ENCODE results near the gene UBE4B. TPM values are rescaled to one million over a fixed set of nuclear protein-coding genes. Genes with fewer than 3 reads are reported as not detected.

The UBE4B gene
- total RNA-seq (2022) (40.2 and 40.3 TPM in 2 replicates), Bru-seq, nascent RNA (percentile 69 among the genes with signal in this experiment), BruChase-seq, experiment 1, labeled RNA remaining after a 2-hour chase (percentile 71 among the genes with signal in this experiment), BruChase-seq, experiment 2, labeled RNA remaining after a 6-hour chase (percentile 78 among the genes with signal in this experiment)
- long read RNA-seq, full-length matches to known transcripts = 9 of 20 reads
- long read RNA-seq, partial matches to known transcripts = 7 of 20 reads
- long read RNA-seq, other reads (novel, unspliced or antisense) = 4 of 20 reads

DNA sequence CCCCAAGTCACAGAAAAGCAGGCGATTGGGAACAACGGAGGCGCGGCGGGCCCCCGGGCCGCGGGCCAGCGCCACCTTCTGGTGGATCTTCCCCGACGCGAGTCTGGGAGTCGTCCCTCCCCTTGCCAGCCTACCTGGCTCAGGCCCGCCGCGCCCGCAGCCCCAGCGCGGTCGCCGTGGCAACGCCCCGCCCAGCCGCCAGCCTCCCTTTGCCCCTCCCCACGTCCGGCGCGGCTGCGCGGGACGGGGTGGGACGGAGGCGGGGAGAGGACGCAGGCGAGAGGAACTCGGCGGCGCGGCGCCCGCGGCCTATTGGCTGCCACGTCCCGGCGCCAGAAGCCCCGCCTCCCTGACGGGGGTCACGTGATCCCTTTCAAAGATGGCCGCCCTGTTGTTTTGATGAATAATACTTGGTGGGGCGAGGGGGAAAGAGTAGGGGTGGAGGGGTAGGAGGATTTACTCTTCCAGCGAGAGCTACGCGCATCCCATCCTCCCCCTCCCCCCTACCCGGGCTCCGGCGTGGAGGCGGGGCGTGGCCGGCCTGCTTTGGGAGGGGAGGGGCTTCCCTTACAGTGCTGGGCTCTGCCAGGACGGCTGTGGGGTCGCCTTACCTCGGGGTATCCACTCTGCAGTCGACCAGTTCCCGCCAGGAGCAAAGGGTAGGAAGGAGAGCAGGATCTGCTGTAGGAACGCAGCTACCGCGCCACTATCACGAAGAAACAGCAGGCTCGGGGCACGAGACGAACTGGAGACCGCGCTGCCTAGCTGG, at the start of gene UBE4B:
Gene UBE4B (plus strand): TSS at position 369 of the 769 bp plus-strand sequence. CDS start 713 bp downstream, outside the sequence.
- ChIA-PET CTCF (interaction anchor here (0.8 kb wide), 1 partner anchor 83 kb away, joined by 3 read pairs; no protein-coding TSS in a partner anchor), POLR2A (interaction anchor here (1.6 kb wide), 1 partner anchor 89 kb away, joined by 6 read pairs; the partner anchor contains the start of genes LZIC and NMNAT1)
- Mint-ChIP-seq H3K36me3 (ENCODE audit: insufficient read depth, unreplicated experiment) (peaks cover 12% of the 10 kb centered on the region), H3K4me3 (ENCODE audit: unreplicated experiment) (peak within 1 kb of the TSS; percentile 98), H3K4me1 (ENCODE audit: low read depth, unreplicated experiment) (peaks cover 14% of the 10 kb centered on the region), H3K27me3 (ENCODE audit: insufficient read depth, unreplicated experiment) (no peaks in the 10 kb centered on the region), H3K27ac (ENCODE audit: unreplicated experiment) (peak within 1 kb of the TSS; percentile 96), H3K9me3 (ENCODE audit: unreplicated experiment) (no peaks in the 10 kb centered on the region)
- intact Hi-C loops (cut with micrococcal nuclease; ENCODE audit: unreplicated experiment) = loop anchor here (1.0 to 5.0 kb wide), 3 partner anchors 35 to 89 kb away; partner anchors contain the start of genes LZIC, NMNAT1 and RBP7
- peak; percentile 96 to 98 for DNase-seq
- TSS peak; percentile 75 for BruUV-seq (replicated peaks)
- no peaks in the 10 kb centered on the region for H3K9me3 ChIP-seq
- peak within 1 kb of the TSS; percentile 78 for H3K4me3 ChIP-seq (ENCODE audit: low read depth, low read length)
- TF ChIP-seq, protein P1, sequence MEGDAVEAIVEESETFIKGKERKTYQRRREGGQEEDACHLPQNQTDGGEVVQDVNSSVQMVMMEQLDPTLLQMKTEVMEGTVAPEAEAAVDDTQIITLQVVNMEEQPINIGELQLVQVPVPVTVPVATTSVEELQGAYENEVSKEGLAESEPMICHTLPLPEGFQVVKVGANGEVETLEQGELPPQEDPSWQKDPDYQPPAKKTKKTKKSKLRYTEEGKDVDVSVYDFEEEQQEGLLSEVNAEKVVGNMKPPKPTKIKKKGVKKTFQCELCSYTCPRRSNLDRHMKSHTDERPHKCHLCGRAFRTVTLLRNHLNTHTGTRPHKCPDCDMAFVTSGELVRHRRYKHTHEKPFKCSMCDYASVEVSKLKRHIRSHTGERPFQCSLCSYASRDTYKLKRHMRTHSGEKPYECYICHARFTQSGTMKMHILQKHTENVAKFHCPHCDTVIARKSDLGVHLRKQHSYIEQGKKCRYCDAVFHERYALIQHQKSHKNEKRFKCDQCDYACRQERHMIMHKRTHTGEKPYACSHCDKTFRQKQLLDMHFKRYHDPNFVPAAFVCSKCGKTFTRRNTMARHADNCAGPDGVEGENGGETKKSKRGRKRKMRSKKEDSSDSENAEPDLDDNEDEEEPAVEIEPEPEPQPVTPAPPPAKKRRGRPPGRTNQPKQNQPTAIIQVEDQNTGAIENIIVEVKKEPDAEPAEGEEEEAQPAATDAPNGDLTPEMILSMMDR (IDR thresholded peaks at IDR 0.05; ENCODE audit: insufficient read depth in 1 of 2, low read depth in 1 of 2, low read length in 1 of 2, severe bottlenecking in 1 of 2, unreplicated experiment in 1 of 2) = peak; percentile 78 to 83
- peaks cover 1% of the 10 kb centered on the region for H3K36me3 ChIP-seq (ENCODE audit: control insufficient read depth, insufficient read depth, low read length)
- H3K27me3 ChIP-seq (replicated peaks; ENCODE audit: control insufficient read depth, insufficient read depth, low read length) = no peaks in the 10 kb centered on the region
- peaks cover 18% of the 10 kb centered on the region for H3K4me1 ChIP-seq

DNA sequence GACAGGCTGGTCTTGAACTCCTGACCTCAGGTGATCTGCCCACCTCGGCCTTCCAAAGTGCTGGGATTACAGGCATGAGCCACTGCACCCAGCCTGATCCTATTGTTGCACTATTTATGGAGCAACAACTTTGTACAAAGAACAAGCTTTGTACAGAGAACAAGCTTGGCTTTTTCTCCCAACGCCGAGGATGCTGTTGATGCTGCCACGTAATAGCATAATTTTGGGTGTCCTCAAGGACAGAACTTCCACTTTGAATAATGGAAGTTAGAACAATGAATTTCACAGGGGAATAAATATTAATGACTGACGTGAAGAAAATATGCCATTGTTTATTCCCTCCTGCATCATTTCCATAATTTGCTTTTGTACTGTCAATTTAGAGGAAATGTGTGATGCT, 48.5 kb upstream of the UBE4B start:
- no peaks in the 10 kb centered on the region for H3K27me3 ChIP-seq (replicated peaks; ENCODE audit: control insufficient read depth, insufficient read depth, low read length)
- Mint-ChIP-seq H3K27ac (ENCODE audit: unreplicated experiment) (no peak overlapping the region), H3K36me3 (ENCODE audit: insufficient read depth, unreplicated experiment) (no peaks in the 10 kb centered on the region), H3K9me3 (ENCODE audit: unreplicated experiment) (no peaks in the 10 kb centered on the region), H3K4me3 (ENCODE audit: unreplicated experiment) (no peak overlapping the region), H3K27me3 (ENCODE audit: insufficient read depth, unreplicated experiment) (no peaks in the 10 kb centered on the region), H3K4me1 (ENCODE audit: low read depth, unreplicated experiment) (no peaks in the 10 kb centered on the region)
- no peaks in the 10 kb centered on the region for H3K36me3 ChIP-seq (ENCODE audit: control insufficient read depth, insufficient read depth, low read length)
- no peaks in the 10 kb centered on the region for H3K9me3 ChIP-seq
- no TSS peak for BruUV-seq (replicated peaks)
- POLR2A ChIA-PET = no interaction called here
- DNase-seq = no peak
- no peak overlapping the region for H3K4me3 ChIP-seq (ENCODE audit: low read depth, low read length)
- intact Hi-C loops (cut with micrococcal nuclease; ENCODE audit: unreplicated experiment) = no loop called here
- TF ChIP-seq, protein P1 (IDR thresholded peaks at IDR 0.05; ENCODE audit: insufficient read depth in 1 of 2, low read depth in 1 of 2, low read length in 1 of 2, severe bottlenecking in 1 of 2, unreplicated experiment in 1 of 2) = no peak
- H3K4me1 ChIP-seq = no peaks in the 10 kb centered on the region
- CTCF ChIA-PET = no interaction called here

DNA sequence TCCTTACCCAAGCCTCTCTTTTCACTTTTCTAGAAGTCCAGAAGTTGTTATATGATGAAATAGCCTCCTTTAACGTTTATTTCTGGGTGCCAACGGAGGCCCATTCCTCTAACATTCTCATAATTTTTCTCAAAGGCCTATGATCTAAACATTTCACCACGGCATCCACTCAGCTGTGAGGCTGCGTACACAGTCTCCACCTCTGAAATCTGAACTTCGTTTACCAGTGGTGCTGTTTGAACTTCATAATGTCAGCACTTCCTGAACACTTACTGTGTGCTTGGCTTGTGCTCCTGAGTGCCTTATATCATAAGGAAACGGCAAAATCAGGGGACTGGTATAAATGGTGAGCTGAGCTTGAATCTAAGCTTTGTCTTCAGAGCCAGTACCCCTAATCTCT, 47.8 kb upstream of the UBE4B start:
- CTCF ChIA-PET = no interaction called here
- H3K27me3 Mint-ChIP-seq (ENCODE audit: insufficient read depth, unreplicated experiment) = no peaks in the 10 kb centered on the region

More for the DNA sequence above, 47.8 kb upstream of the UBE4B start:
- DNase-seq = no peak
- Mint-ChIP-seq H3K4me1 (ENCODE audit: low read depth, unreplicated experiment) (no peaks in the 10 kb centered on the region), H3K27ac (ENCODE audit: unreplicated experiment) (no peak overlapping the region), H3K4me3 (ENCODE audit: unreplicated experiment) (no peak overlapping the region), H3K9me3 (ENCODE audit: unreplicated experiment) (no peaks in the 10 kb centered on the region), H3K36me3 (ENCODE audit: insufficient read depth, unreplicated experiment) (no peaks in the 10 kb centered on the region)
- no TSS peak for BruUV-seq (replicated peaks)
- H3K36me3 ChIP-seq (ENCODE audit: control insufficient read depth, insufficient read depth, low read length) = no peaks in the 10 kb centered on the region
- TF ChIP-seq, protein P1 (IDR thresholded peaks at IDR 0.05; ENCODE audit: insufficient read depth in 1 of 2, low read depth in 1 of 2, low read length in 1 of 2, severe bottlenecking in 1 of 2, unreplicated experiment in 1 of 2) = no peak
- no peaks in the 10 kb centered on the region for H3K4me1 ChIP-seq
- no peaks in the 10 kb centered on the region for H3K9me3 ChIP-seq
- H3K27me3 ChIP-seq (replicated peaks; ENCODE audit: control insufficient read depth, insufficient read depth, low read length) = no peaks in the 10 kb centered on the region
- no peak overlapping the region for H3K4me3 ChIP-seq (ENCODE audit: low read depth, low read length)
- intact Hi-C loops (cut with micrococcal nuclease; ENCODE audit: unreplicated experiment) = no loop called here
- POLR2A ChIA-PET = no interaction called here

Measured in Caco-2 (cell line).